GM19395 (cell line): ENCODE data around the gene SPATA32.
A peak's percentile ranks its signal among the peaks of the same experiment; 100 is the strongest.
"Not testable (repeated sequence)": the region's sequence is repeated elsewhere in the genome, so short reads cannot be mapped to it uniquely, and the experiment has no call there.

Source experiments
- ATAC-seq: cut with Tn5 transposase; IDR thresholded peaks from one replicate; pipeline ENCODE4 v1.9.1; 2021; ENCODE audit warnings: mild to moderate bottlenecking, moderate library complexity; ENCODE audit not compliant: unreplicated experiment

The SPATA32 gene

GRCh38 chr17:45261577-45262515 is at the start of gene SPATA32:
TSS of gene SPATA32 (minus strand) at chr17:45262094. CDS start at chr17:45262016, 78 bp downstream.
- ATAC-seq, result peak; percentile 70

- no peak for ATAC-seq
Measured at GRCh38 chr17:45311401-45311759, 49.5 kb upstream of the SPATA32 start.

GRCh38 chr17:45310380-45311324 is 48.8 kb upstream of the SPATA32 start:
- ATAC-seq, result no peak

- no peak for ATAC-seq
Measured at GRCh38 chr17:45309400-45309799, 47.5 kb upstream of the SPATA32 start.

- ATAC-seq, result no peak
Measured at GRCh38 chr17:45308840-45309239, 46.9 kb upstream of the SPATA32 start.

GRCh38 chr17:45308016-45308365 is 46.1 kb upstream of the SPATA32 start:
- ATAC-seq, result no peak

GRCh38 chr17:45307290-45308015 is 45.6 kb upstream of the SPATA32 start:
- peak; percentile 42 for ATAC-seq

- no peak for ATAC-seq
Measured at GRCh38 chr17:45306623-45307022, 44.7 kb upstream of the SPATA32 start.

GRCh38 chr17:45306094-45306493 is 44.2 kb upstream of the SPATA32 start:
- no peak for ATAC-seq

- no peak for ATAC-seq
Measured at GRCh38 chr17:45305530-45306087, 43.7 kb upstream of the SPATA32 start.

- peak; percentile 43 for ATAC-seq
Measured at GRCh38 chr17:45302649-45303173, 40.8 kb upstream of the SPATA32 start.

GRCh38 chr17:45302220-45302619 is 40.3 kb upstream of the SPATA32 start:
- not testable (repeated sequence) for ATAC-seq

- ATAC-seq, result no peak
Measured at GRCh38 chr17:45301674-45302073, 39.8 kb upstream of the SPATA32 start.

GRCh38 chr17:45300060-45300751 is 38.3 kb upstream of the SPATA32 start:
- no peak for ATAC-seq

GRCh38 chr17:45299361-45299760 is 37.5 kb upstream of the SPATA32 start:
- ATAC-seq, result no peak

- ATAC-seq, result no peak
Measured at GRCh38 chr17:45298546-45299285, 36.8 kb upstream of the SPATA32 start.

GRCh38 chr17:45296833-45297124 is 34.9 kb upstream of the SPATA32 start:
- no peak for ATAC-seq

- no peak for ATAC-seq
Measured at GRCh38 chr17:45296003-45296832, 34.3 kb upstream of the SPATA32 start.
